Lower leg skin (tissue), 4 donors: ENCODE results near the gene LRRC37A2. TPM values are rescaled to one million over a fixed set of nuclear protein-coding genes. Genes with fewer than 3 reads are reported as not detected.
"Not testable (repeated sequence)": the region's sequence is repeated elsewhere in the genome, so short reads cannot be mapped to it uniquely, and the experiment has no call there.

Source experiments
- DNase-seq, 2 donors: peaks; one replicate each; pipeline ENCODE4 v3.0.0-alpha.2; 2019; ENCODE audit warnings: low spot score in 2 of 2
- H3K4me3 ChIP-seq: fragments of 200-600 bp; sonication (generic); 2 replicates; pipeline ENCODE4 v1.5.1; 2017; ENCODE audit warnings: mild to moderate bottlenecking, low read depth; ENCODE audit not compliant: poor library complexity, severe bottlenecking
- WGBS, 2 donors: methylation state at CpG; one replicate each; pipeline ENCODE4 v1.1.5; 2018; 5-methylcytosine and 5-hydroxymethylcytosine counted together
- intact Hi-C: fragments of 100-400 bp; cut with DNase I; formaldehyde crosslinking; loops from one replicate; pipeline ENCODE4 v1.15.0; 2023; ENCODE audit warnings: low total_unique reads
- total RNA-seq, 4 donors: library from RNA; depleted of rRNA; stranded (reverse); fragments of >200 nt; gene quantifications; one replicate each; pipeline ENCODE4 v1.1.0, GENCODE V29; 2016

LRRC37A2 gene
- 10 to 100 TPM; 14.2 to 33.7 (median 15.9) TPM for total RNA-seq

- WGBS, 2 donors = 94% methylated on average over 3 of the region's 11 CpGs; no CpG with 5 or more reads in 1 of the 2 donors
- H3K4me3 ChIP-seq, DNase-seq, intact Hi-C loops: not testable (repeated sequence)
Observed at GRCh38 chr17:46512168-46512567, at the start of gene LRRC37A2. TSS of gene LRRC37A2 (plus strand) at chr17:46512468. CDS start at chr17:46512713, 245 bp downstream.

GRCh38 chr17:46467618-46468017 is 44.6 kb upstream of the LRRC37A2 start:
- WGBS, 2 donors = 79% methylated on average over 2 of the region's 5 CpGs; no CpG with 5 or more reads in 1 of the 2 donors
- H3K4me3 ChIP-seq, intact Hi-C loops, DNase-seq: not testable (repeated sequence)

GRCh38 chr17:46474489-46474888 is 37.8 kb upstream of the LRRC37A2 start:
- no CpG with 5 or more reads among the region's 3 CpGs for WGBS, 2 donors
- intact Hi-C loops, DNase-seq: not testable (repeated sequence)

GRCh38 chr17:46475583-46475982 is 36.7 kb upstream of the LRRC37A2 start:
- 100% methylated on average over 1 of the region's 2 CpGs; no CpG with 5 or more reads in 1 of the 2 donors for WGBS, 2 donors
- intact Hi-C loops, H3K4me3 ChIP-seq, DNase-seq: not testable (repeated sequence)

More at GRCh38 chr17:46474489-46474888, 37.8 kb upstream of the LRRC37A2 start:
- not testable (repeated sequence) for H3K4me3 ChIP-seq

GRCh38 chr17:46478823-46479222 is 33.4 kb upstream of the LRRC37A2 start:
- DNase-seq, H3K4me3 ChIP-seq, intact Hi-C loops: not testable (repeated sequence)
- no CpG with 5 or more reads among the region's 3 CpGs for WGBS, 2 donors

GRCh38 chr17:46481310-46481709 is 31.0 kb upstream of the LRRC37A2 start:
- intact Hi-C loops, H3K4me3 ChIP-seq, DNase-seq: not testable (repeated sequence)
- WGBS, 2 donors = no CpG with 5 or more reads among the region's 2 CpGs

GRCh38 chr17:46492021-46492420 is 20.2 kb upstream of the LRRC37A2 start:
- intact Hi-C loops, H3K4me3 ChIP-seq: not testable (repeated sequence)
- peak in 1 of 2 donors; percentile 75 for DNase-seq
- WGBS, 2 donors = 96 to 99% methylated on average over 9 to 10 of the region's 16 CpGs

GRCh38 chr17:46499437-46500139 is 12.7 kb upstream of the LRRC37A2 start:
- intact Hi-C loops = not testable (repeated sequence)
- no CpG with 5 or more reads among the region's 6 CpGs for WGBS, 2 donors

GRCh38 chr17:46505896-46506295 is 6.4 kb upstream of the LRRC37A2 start:
- H3K4me3 ChIP-seq, intact Hi-C loops: not testable (repeated sequence)
- 84 to 97% methylated on average over 5 to 6 of the region's 7 CpGs for WGBS, 2 donors
- peak in 1 of 2 donors; percentile 82 for DNase-seq

More at GRCh38 chr17:46499437-46500139, 12.7 kb upstream of the LRRC37A2 start:
- not testable (repeated sequence) for DNase-seq, H3K4me3 ChIP-seq

GRCh38 chr17:46534716-46535115 is 22.4 kb downstream of the LRRC37A2 start:
- WGBS, 2 donors = 93% methylated on average over 22 of the region's 22 CpGs
- H3K4me3 ChIP-seq, DNase-seq, intact Hi-C loops: not testable (repeated sequence)

GRCh38 chr17:46548607-46549006 is 36.3 kb downstream of the LRRC37A2 start:
- DNase-seq, intact Hi-C loops, H3K4me3 ChIP-seq: not testable (repeated sequence)
- 88 to 90% methylated on average over 4 to 9 of the region's 10 CpGs for WGBS, 2 donors

GRCh38 chr17:46559155-46559554 is 46.9 kb downstream of the LRRC37A2 start:
- H3K4me3 ChIP-seq, DNase-seq, intact Hi-C loops: not testable (repeated sequence)
- WGBS, 2 donors = no CpG with 5 or more reads among the region's 20 CpGs

GRCh38 chr17:46560048-46560447 is 47.8 kb downstream of the LRRC37A2 start:
- DNase-seq, intact Hi-C loops, H3K4me3 ChIP-seq: not testable (repeated sequence)
- no CpG with 5 or more reads among the region's 3 CpGs for WGBS, 2 donors

GRCh38 chr17:46566284-46566683 is 54.0 kb downstream of the LRRC37A2 start:
- intact Hi-C loops, H3K4me3 ChIP-seq, DNase-seq: not testable (repeated sequence)
- WGBS, 2 donors = no CpG with 5 or more reads among the region's 2 CpGs

- DNase-seq, intact Hi-C loops: not testable (repeated sequence)
- WGBS, 2 donors = no CpG with 5 or more reads among the region's 1 CpG
Observed at GRCh38 chr17:46566980-46567379, 54.7 kb downstream of the LRRC37A2 start.

More at GRCh38 chr17:46566980-46567379, 54.7 kb downstream of the LRRC37A2 start:
- not testable (repeated sequence) for H3K4me3 ChIP-seq
